Suprapubic skin (tissue), 4 donors: ENCODE results near the gene CRIP2. TPM values are rescaled to one million over a fixed set of nuclear protein-coding genes. Genes with fewer than 3 reads are reported as not detected.

ENCODE experiments used
- DNase-seq, 2 donors: peaks; one replicate each; pipeline ENCODE4 v3.0.0-alpha.2; 2019; ENCODE audit warnings: low spot score in 2 of 2
- H3K27ac ChIP-seq: fragments of 200-600 bp; sonication (generic); one replicate; pipeline ENCODE4 v1.5.1; 2019
- H3K27me3 ChIP-seq: fragments of 200-600 bp; sonication (generic); one replicate; pipeline ENCODE4 v1.5.1; 2019
- H3K36me3 ChIP-seq: fragments of 200-600 bp; sonication (generic); one replicate; pipeline ENCODE4 v1.5.1; 2019
- H3K4me1 ChIP-seq: fragments of 200-600 bp; sonication (generic); one replicate; pipeline ENCODE4 v1.5.1; 2019
- H3K4me3 ChIP-seq: fragments of 200-600 bp; sonication (generic); one replicate; pipeline ENCODE4 v1.5.1; 2019; ENCODE audit warnings: mild to moderate bottlenecking
- H3K9me3 ChIP-seq: fragments of 200-600 bp; sonication (generic); one replicate; pipeline ENCODE4 v1.5.1; 2019
- EP300 ChIP-seq: sonication (generic); formaldehyde crosslinking; IDR thresholded peaks from one replicate; pipeline ENCODE4 v1.6.1; 2017; ENCODE audit warnings: antibody characterized with exemption
- POLR2A ChIP-seq, 2 donors: fragments of 450-650 bp; IDR thresholded peaks; one replicate each; pipeline ENCODE4 v1.6.1; 2017; ENCODE audit warnings: antibody characterized with exemption in 2 of 2, mild to moderate bottlenecking in 2 of 2, moderate library complexity in 2 of 2
- POLR2AphosphoS5 ChIP-seq, 3 donors: sonication (generic); formaldehyde crosslinking; IDR thresholded peaks; one replicate each; pipeline ENCODE4 v1.6.1; 2017; ENCODE audit warnings: antibody characterized with exemption in 3 of 3
- WGBS: methylation state at CpG from one replicate; pipeline ENCODE4 v1.1.5; 2018; 5-methylcytosine and 5-hydroxymethylcytosine counted together
- total RNA-seq, 4 donors: library from RNA; depleted of rRNA; stranded (reverse); fragments of >200 nt; gene quantifications; one replicate each; pipeline ENCODE4 v1.1.0, GENCODE V29; 2016
- TF ChIP-seq, protein P1 (sequence below), 2 donors: fragments of 200-600 bp in 1 of 2; fragments of 450-650 bp in 1 of 2; sonication (generic) in 1 of 2; IDR thresholded peaks; one replicate each; pipeline ENCODE4 v1.5.1; 2016 to 2019; ENCODE audit warnings: antibody characterized with exemption in 2 of 2, mild to moderate bottlenecking in 1 of 2, moderate library complexity in 1 of 2

The CRIP2 gene
- total RNA-seq, 4 donors from 2014 or later, result 70.7 to 140 (median 104) TPM

DNA sequence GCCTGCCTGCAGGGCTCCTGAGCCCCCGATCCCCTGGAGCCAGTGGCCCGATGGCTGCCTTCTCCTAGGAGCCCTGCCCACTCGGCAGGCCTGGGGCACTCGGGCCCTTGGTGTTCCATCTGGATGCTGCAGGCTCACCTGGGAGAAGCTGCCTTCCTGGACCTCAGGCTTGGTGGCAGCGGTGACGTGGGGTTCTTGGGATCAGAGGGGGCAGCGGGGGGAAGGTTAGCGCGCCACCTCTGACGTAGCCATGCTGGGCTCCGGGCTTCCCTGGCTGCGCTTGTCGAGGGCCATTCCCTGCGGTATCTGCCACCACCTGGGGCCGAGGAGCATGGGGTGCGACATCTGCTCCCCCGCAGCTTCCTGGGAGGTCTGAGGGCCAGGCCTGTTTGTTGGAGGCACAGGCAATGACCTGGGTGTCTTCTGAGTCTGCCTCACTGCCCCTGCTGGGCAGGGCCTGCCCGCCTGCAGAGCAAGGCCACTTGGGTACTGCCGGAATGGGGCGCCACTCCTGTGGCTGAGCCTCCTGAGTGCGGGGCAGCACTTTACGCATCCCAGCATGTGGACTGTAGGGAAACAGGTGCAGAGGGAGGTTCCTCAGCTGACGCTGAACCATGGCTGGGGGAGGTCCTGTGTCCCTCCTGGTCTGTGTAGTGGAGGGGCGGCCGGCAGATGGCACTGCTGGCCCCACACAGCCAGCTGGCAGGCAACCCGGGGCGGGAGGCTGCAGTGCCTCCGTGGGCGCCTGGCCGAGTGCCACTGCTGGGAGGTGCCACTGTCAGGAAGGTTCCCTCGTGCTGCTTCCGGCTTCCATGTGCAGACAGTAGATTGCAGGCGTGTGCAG is 34.7 kb upstream of the CRIP2 start:
- Histone ChIP-seq H3K4me1 (peaks cover 10% of the 10 kb centered on the region), H3K27me3 (no peaks in the 10 kb centered on the region), H3K36me3 (peaks cover 15% of the 10 kb centered on the region), H3K4me3 (no peak overlapping the region), H3K27ac (no peak overlapping the region), H3K9me3 (no peaks in the 10 kb centered on the region)
- no peak for DNase-seq
- TF ChIP-seq, protein P1, sequence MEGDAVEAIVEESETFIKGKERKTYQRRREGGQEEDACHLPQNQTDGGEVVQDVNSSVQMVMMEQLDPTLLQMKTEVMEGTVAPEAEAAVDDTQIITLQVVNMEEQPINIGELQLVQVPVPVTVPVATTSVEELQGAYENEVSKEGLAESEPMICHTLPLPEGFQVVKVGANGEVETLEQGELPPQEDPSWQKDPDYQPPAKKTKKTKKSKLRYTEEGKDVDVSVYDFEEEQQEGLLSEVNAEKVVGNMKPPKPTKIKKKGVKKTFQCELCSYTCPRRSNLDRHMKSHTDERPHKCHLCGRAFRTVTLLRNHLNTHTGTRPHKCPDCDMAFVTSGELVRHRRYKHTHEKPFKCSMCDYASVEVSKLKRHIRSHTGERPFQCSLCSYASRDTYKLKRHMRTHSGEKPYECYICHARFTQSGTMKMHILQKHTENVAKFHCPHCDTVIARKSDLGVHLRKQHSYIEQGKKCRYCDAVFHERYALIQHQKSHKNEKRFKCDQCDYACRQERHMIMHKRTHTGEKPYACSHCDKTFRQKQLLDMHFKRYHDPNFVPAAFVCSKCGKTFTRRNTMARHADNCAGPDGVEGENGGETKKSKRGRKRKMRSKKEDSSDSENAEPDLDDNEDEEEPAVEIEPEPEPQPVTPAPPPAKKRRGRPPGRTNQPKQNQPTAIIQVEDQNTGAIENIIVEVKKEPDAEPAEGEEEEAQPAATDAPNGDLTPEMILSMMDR (IDR thresholded peaks at IDR 0.05), result no peak
- TF ChIP-seq EP300, result no peak
- no peak for TF ChIP-seq POLR2AphosphoS5 (IDR thresholded peaks at IDR 0.05)
- no peak for TF ChIP-seq POLR2A (IDR thresholded peaks at IDR 0.05)
- WGBS, result 94% methylated on average over 17 of the region's 33 CpGs

DNA sequence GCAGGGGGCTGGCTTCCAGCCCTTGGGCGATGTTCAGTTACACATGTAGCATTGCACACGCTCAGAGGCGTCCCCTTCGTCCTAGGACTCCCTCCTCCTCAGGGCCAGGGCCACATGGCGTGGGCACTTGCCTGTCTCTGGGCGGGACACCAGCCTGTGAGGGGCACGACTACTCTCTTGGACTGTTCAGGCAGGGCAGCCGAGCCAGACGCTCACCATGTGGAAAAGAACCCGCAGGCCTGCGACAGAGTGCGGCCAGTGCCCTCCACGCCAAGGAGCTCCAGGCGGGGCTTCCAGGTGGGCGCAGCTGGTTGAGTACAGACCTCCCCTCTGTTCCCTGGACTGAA is 34.1 kb upstream of the CRIP2 start:
- no peak overlapping the region for H3K27ac ChIP-seq
- no peaks in the 10 kb centered on the region for H3K9me3 ChIP-seq
- H3K4me3 ChIP-seq, result no peak overlapping the region
- no peaks in the 10 kb centered on the region for H3K27me3 ChIP-seq
- 88% methylated on average over 12 of the region's 15 CpGs for WGBS
- H3K36me3 ChIP-seq, result peaks cover 15% of the 10 kb centered on the region
- DNase-seq, result no peak
- H3K4me1 ChIP-seq, result peaks cover 10% of the 10 kb centered on the region
- no peak for TF ChIP-seq EP300
- TF ChIP-seq POLR2A (IDR thresholded peaks at IDR 0.05), result no peak
- TF ChIP-seq, protein P1 (IDR thresholded peaks at IDR 0.05), result no peak
- TF ChIP-seq POLR2AphosphoS5 (IDR thresholded peaks at IDR 0.05), result no peak

DNA sequence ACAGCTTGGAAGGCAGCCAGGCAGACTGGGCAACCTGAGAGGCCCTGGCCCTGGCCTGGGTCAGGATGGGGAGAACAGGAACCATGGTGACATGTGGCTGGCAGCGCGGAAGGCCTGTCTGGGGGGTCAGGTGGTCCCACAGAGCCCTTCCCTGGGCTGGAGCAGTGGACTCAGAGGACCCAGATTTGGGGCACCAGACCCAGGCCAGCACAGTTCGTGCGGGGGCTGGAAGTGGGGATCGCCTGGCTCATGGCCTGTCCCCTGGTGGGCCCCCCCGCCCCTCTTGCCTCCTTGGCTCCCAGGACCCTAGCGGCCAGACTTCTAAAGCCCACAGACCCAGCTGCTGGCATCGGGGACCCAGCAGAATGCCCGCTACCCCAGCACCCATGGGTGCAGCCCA is 33.6 kb upstream of the CRIP2 start:
- H3K36me3 ChIP-seq, result peaks cover 15% of the 10 kb centered on the region
- H3K27ac ChIP-seq, result no peak overlapping the region
- H3K9me3 ChIP-seq, result no peaks in the 10 kb centered on the region
- H3K27me3 ChIP-seq, result no peaks in the 10 kb centered on the region
- DNase-seq, result no peak
- H3K4me1 ChIP-seq, result peaks cover 10% of the 10 kb centered on the region
- WGBS, result 95% methylated on average over 4 of the region's 9 CpGs
- TF ChIP-seq, protein P1 (IDR thresholded peaks at IDR 0.05), result no peak
- TF ChIP-seq EP300 (no peak), POLR2AphosphoS5 (IDR thresholded peaks at IDR 0.05) (no peak), POLR2A (IDR thresholded peaks at IDR 0.05) (no peak)
- H3K4me3 ChIP-seq, result no peak overlapping the region

DNA sequence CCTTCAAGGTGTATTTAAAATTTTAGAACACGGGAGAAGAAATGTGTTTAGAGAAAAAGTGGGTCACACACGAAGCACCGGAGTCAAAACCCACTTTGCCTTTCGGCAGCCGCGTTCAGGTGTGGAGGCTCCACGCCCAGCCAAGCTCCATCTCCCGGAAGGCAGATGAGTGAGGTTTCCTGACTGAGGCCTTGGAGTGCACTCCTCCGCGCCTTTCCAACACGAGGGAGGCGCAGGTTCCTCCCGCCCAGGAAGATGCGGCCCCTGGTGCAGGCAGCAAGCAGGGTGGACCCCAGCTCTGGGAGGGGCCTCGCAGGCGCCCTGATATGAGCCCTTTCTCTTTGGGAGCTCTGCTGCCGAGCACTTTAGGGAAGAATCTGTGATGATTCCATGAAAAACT is 32.5 kb upstream of the CRIP2 start:
- Histone ChIP-seq H3K36me3 (peaks cover 15% of the 10 kb centered on the region), H3K27me3 (no peaks in the 10 kb centered on the region), H3K27ac (no peak overlapping the region), H3K4me3 (no peak overlapping the region), H3K4me1 (peaks cover 4% of the 10 kb centered on the region), H3K9me3 (no peaks in the 10 kb centered on the region)
- no peak for DNase-seq
- WGBS, result 84% methylated on average over 17 of the region's 17 CpGs
- TF ChIP-seq POLR2AphosphoS5 (IDR thresholded peaks at IDR 0.05), result no peak
- TF ChIP-seq POLR2A (IDR thresholded peaks at IDR 0.05), result no peak
- TF ChIP-seq, protein P1 (IDR thresholded peaks at IDR 0.05), result no peak
- TF ChIP-seq EP300, result no peak

DNA sequence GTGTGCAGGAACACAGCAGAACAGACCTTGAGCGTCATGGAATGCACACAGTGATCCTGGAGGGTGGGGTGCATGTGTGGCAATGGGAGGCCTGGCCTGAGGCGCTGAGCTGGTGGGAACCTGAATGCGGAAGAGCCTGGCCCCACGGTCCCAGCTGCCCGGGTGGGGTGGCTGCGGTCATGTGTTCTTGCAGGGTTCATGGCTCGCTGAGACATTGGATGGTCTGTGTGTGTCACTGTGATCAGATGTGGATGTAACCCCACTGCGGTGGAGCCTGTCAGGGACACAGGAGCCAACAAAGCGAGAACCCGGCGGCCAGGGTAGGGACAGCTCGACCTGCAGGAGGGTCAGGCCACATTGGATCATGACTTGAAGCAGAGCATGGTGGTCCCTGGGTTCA is 31.8 kb upstream of the CRIP2 start:
- Histone ChIP-seq H3K36me3 (peaks cover 15% of the 10 kb centered on the region), H3K4me1 (no peaks in the 10 kb centered on the region), H3K27ac (no peak overlapping the region), H3K9me3 (no peaks in the 10 kb centered on the region), H3K4me3 (no peak overlapping the region), H3K27me3 (no peaks in the 10 kb centered on the region)
- DNase-seq, result no peak
- TF ChIP-seq POLR2AphosphoS5 (IDR thresholded peaks at IDR 0.05) (no peak), POLR2A (IDR thresholded peaks at IDR 0.05) (no peak), EP300 (no peak)
- TF ChIP-seq, protein P1 (IDR thresholded peaks at IDR 0.05), result no peak
- 83% methylated on average over 9 of the region's 12 CpGs for WGBS
